NOMO-1 (cell line): ENCODE results near the gene TXNRD2.
"Not testable (repeated sequence)": the region's sequence is repeated elsewhere in the genome, so short reads cannot be mapped to it uniquely, and the experiment has no call there.

ENCODE experiments used
- DNase-seq, 2 experiments: peaks; one replicate each; lab custom pipeline; 2025; ENCODE audit not compliant: unreplicated experiment in 2 of 2; lab: John Stamatoyannopoulos, UW

TXNRD2 gene

GRCh38 chr22:19890502-19891316 lies 50.9 kb downstream of the TXNRD2 start:
- no peak for DNase-seq

GRCh38 chr22:19889951-19890350 lies 51.7 kb downstream of the TXNRD2 start:
- no peak for DNase-seq

- DNase-seq: no peak
Observed at GRCh38 chr22:19888131-19888746, 53.4 kb downstream of the TXNRD2 start.

GRCh38 chr22:19887256-19887985 lies 54.2 kb downstream of the TXNRD2 start:
- no peak for DNase-seq

GRCh38 chr22:19886605-19887255 lies 54.9 kb downstream of the TXNRD2 start:
- peak; percentile 94 to 99 for DNase-seq

- DNase-seq: no peak
Observed at GRCh38 chr22:19885841-19886592, 55.6 kb downstream of the TXNRD2 start.

- DNase-seq: no peak
Observed at GRCh38 chr22:19884954-19885751, 56.5 kb downstream of the TXNRD2 start.

- DNase-seq: no peak
Observed at GRCh38 chr22:19884161-19884953, 57.3 kb downstream of the TXNRD2 start.

GRCh38 chr22:19883446-19883845 lies 58.2 kb downstream of the TXNRD2 start:
- not testable (repeated sequence) for DNase-seq

- no peak for DNase-seq
Observed at GRCh38 chr22:19882446-19883381, 58.9 kb downstream of the TXNRD2 start.

- DNase-seq: no peak
Observed at GRCh38 chr22:19880786-19881569, 60.6 kb downstream of the TXNRD2 start.

GRCh38 chr22:19879992-19880785 lies 61.4 kb downstream of the TXNRD2 start:
- no peak for DNase-seq

GRCh38 chr22:19879643-19879991 lies 62.0 kb downstream of the TXNRD2 start:
- DNase-seq: no peak

- no peak for DNase-seq
Observed at GRCh38 chr22:19879246-19879570, 62.4 kb downstream of the TXNRD2 start.

GRCh38 chr22:19878461-19879245 lies 63.0 kb downstream of the TXNRD2 start:
- no peak for DNase-seq
